ENCODE measurements around the gene MYO7A. TPM values are rescaled to one million over a fixed set of nuclear protein-coding genes. Genes with fewer than 3 reads are reported as not detected.

MYO7A gene
- total RNA-seq, 3 donors from 2014 or later, result 4.3 to 23.5 (median 4.5) TPM

DNA sequence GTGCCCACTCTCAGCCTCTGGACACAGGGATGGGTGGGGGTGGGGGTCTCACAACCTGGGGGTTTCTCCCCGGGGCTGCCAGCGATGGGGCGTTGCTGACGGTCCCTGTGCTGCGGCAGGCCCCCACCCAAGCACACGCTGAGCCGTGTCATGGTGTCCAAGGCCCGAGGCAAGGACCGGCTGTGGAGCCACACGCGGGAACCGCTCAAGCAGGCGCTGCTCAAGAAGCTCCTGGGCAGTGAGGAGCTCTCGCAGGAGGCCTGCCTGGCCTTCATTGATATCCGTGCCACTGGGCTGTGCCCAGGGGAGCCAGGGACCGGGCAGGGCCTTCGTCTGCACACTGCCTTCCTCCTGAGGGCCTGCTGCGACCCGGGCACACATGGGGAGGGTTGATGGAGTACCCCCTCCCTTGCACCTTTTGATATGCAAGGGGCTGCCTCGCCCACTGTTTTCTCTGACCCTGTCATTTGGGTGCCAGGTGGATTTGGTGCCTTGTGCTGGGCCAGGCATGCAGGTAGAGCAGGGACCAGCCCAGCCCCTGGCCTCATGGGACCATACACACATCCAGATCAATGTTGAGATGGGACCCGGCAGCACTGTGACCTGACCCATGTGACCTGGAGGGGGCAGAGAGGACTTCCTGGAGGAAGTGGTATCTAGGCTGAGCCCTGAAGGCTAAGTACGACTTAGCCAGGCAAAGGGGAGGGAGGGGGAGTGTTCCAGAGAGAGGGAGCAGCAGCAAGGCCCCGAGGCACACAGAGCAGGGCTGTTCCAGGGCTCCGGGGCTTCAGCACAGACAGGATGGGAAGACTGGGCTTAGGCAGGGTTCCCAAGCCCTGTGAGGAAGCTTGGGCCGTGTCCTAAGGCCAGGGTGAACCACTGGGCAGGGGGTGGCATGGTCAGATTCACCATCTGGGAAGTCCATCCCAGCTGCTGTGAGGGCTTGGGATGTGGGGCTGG, 75.2 kb downstream of the MYO7A start:
- H3K27ac ChIP-seq, result no peak overlapping the region
- H3K9me3 ChIP-seq, result no peaks in the 10 kb centered on the region
- H3K4me1 ChIP-seq, result no peaks in the 10 kb centered on the region
- no peak overlapping the region for H3K4me3 ChIP-seq
- TF ChIP-seq POLR2AphosphoS5 (IDR thresholded peaks at IDR 0.05), result no peak
- TF ChIP-seq POLR2A (IDR thresholded peaks at IDR 0.05), result no peak
- TF ChIP-seq, protein P1, sequence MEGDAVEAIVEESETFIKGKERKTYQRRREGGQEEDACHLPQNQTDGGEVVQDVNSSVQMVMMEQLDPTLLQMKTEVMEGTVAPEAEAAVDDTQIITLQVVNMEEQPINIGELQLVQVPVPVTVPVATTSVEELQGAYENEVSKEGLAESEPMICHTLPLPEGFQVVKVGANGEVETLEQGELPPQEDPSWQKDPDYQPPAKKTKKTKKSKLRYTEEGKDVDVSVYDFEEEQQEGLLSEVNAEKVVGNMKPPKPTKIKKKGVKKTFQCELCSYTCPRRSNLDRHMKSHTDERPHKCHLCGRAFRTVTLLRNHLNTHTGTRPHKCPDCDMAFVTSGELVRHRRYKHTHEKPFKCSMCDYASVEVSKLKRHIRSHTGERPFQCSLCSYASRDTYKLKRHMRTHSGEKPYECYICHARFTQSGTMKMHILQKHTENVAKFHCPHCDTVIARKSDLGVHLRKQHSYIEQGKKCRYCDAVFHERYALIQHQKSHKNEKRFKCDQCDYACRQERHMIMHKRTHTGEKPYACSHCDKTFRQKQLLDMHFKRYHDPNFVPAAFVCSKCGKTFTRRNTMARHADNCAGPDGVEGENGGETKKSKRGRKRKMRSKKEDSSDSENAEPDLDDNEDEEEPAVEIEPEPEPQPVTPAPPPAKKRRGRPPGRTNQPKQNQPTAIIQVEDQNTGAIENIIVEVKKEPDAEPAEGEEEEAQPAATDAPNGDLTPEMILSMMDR (IDR thresholded peaks at IDR 0.05), result no peak
- H3K36me3 ChIP-seq, result no peaks in the 10 kb centered on the region
- peak in 1 of 2 donors; percentile 37 for DNase-seq (ENCODE audit: low spot score in 2 of 2)
- H3K27me3 ChIP-seq, result no peaks in the 10 kb centered on the region
- intact Hi-C loops (cut with DNase I; ENCODE audit: low total_unique reads), result no loop called here

- TF ChIP-seq, protein P1 (IDR thresholded peaks at IDR 0.05), result no peak
- TF ChIP-seq POLR2AphosphoS5 (IDR thresholded peaks at IDR 0.05), result no peak
- no peak for TF ChIP-seq POLR2A (IDR thresholded peaks at IDR 0.05)
- intact Hi-C loops (cut with DNase I; ENCODE audit: low total_unique reads), result no loop called here
- peak in 1 of 2 donors; percentile 45 for DNase-seq (ENCODE audit: low spot score in 2 of 2)
- Histone ChIP-seq H3K27me3 (no peaks in the 10 kb centered on the region), H3K27ac (no peak overlapping the region), H3K4me1 (no peaks in the 10 kb centered on the region), H3K36me3 (no peaks in the 10 kb centered on the region), H3K4me3 (no peak overlapping the region), H3K9me3 (no peaks in the 10 kb centered on the region)
These were observed 76.1 kb downstream of the MYO7A start for GRCh38 chr11:77203901-77204753.

GRCh38 chr11:77204754-77205466, 76.9 kb downstream of the MYO7A start:
- no peak overlapping the region for H3K27ac ChIP-seq
- TF ChIP-seq POLR2A (IDR thresholded peaks at IDR 0.05), result no peak
- TF ChIP-seq, protein P1 (IDR thresholded peaks at IDR 0.05), result no peak
- no peak for TF ChIP-seq POLR2AphosphoS5 (IDR thresholded peaks at IDR 0.05)
- no peaks in the 10 kb centered on the region for H3K9me3 ChIP-seq
- no peak for DNase-seq (ENCODE audit: low spot score in 2 of 2)
- H3K4me3 ChIP-seq, result no peak overlapping the region
- H3K4me1 ChIP-seq, result no peaks in the 10 kb centered on the region
- H3K27me3 ChIP-seq, result no peaks in the 10 kb centered on the region
- intact Hi-C loops (cut with DNase I; ENCODE audit: low total_unique reads), result no loop called here
- H3K36me3 ChIP-seq, result no peaks in the 10 kb centered on the region

GRCh38 chr11:77205467-77206263, 77.6 kb downstream of the MYO7A start:
- intact Hi-C loops (cut with DNase I; ENCODE audit: low total_unique reads), result no loop called here
- no peak overlapping the region for H3K27ac ChIP-seq
- no peaks in the 10 kb centered on the region for H3K4me1 ChIP-seq
- no peaks in the 10 kb centered on the region for H3K36me3 ChIP-seq
- no peak for TF ChIP-seq POLR2A (IDR thresholded peaks at IDR 0.05)
- TF ChIP-seq, protein P1 (IDR thresholded peaks at IDR 0.05), result no peak
- no peak for TF ChIP-seq POLR2AphosphoS5 (IDR thresholded peaks at IDR 0.05)
- H3K27me3 ChIP-seq, result no peaks in the 10 kb centered on the region
- no peak for DNase-seq (ENCODE audit: low spot score in 2 of 2)
- no peaks in the 10 kb centered on the region for H3K9me3 ChIP-seq
- H3K4me3 ChIP-seq, result no peak overlapping the region
